Endothelial cell of umbilical vein (primary cell): ENCODE data around the gene PXMP4. TPM values are rescaled to one million over a fixed set of nuclear protein-coding genes. Genes with fewer than 3 reads are reported as not detected.

Experiments used
- BruUV-seq: library from RNA; stranded (reverse); fragments of 400-500 nt; replicated peaks from 2 replicates; lab custom pipeline; 2021; lab: Mats Ljungman, UMichigan
- CTCF ChIA-PET: fragments of 300-600, 350-600 bp; sonication (Branson Sonifier 250); formaldehyde crosslinking; loops from one replicate; lab custom pipeline; 2021; ENCODE audit warnings: antibody characterized with exemption, inconsistent platforms; lab: Charles Lee
- POLR2A ChIA-PET: fragments of 300-600, 350-600 bp; sonication (Branson Sonifier 250); formaldehyde crosslinking; loops from one replicate; lab custom pipeline; 2021; ENCODE audit warnings: antibody characterized with exemption, inconsistent platforms; lab: Charles Lee
- DNase-seq: peaks from one replicate; pipeline ENCODE4 v3.0.0-alpha.2; 2011; ENCODE audit warnings: low read depth, low spot score
- FAIRE-seq: peaks from 2 replicates; lab custom pipeline; 2011; peaks lifted over from hg19 to GRCh38; lab: Jason Lieb, UNC
- H2AFZ ChIP-seq: 2 replicates; pipeline ENCODE4 v1.6.0; 2012; ENCODE audit warnings: low read depth, low read length, control low read depth, inconsistent platforms
- H3K27ac ChIP-seq: 2 replicates; pipeline ENCODE4 v1.5.1; 2011; ENCODE audit warnings: low read depth, mild to moderate bottlenecking, control low read depth, low read length, moderate library complexity; ENCODE audit not compliant: insufficient read depth
- H3K27me3 ChIP-seq, 2 experiments: 2 replicates each; pipeline versions ENCODE4 v1.6.0 to v1.6.1; 2011; ENCODE audit warnings: low read length in 2 of 2, mixed read lengths in 1 of 2; ENCODE audit not compliant: control insufficient read depth in 2 of 2, insufficient read depth in 2 of 2
- H3K36me3 ChIP-seq, 2 experiments: 2 replicates in 1 of 2; 3 replicates in 1 of 2; pipeline ENCODE4 v1.5.1; 2011; ENCODE audit warnings: low read length in 2 of 2, mild to moderate bottlenecking in 1 of 2, moderate library complexity in 1 of 2; ENCODE audit not compliant: control insufficient read depth in 2 of 2, insufficient read depth in 2 of 2; ENCODE audit errors: extremely low read depth in 1 of 2
- H3K4me1 ChIP-seq: 3 replicates; pipeline ENCODE4 v1.5.1; 2011; ENCODE audit warnings: mild to moderate bottlenecking, low read length; ENCODE audit not compliant: control insufficient read depth, insufficient read depth; ENCODE audit errors: extremely low read depth
- H3K4me2 ChIP-seq: 2 replicates; pipeline ENCODE4 v1.6.1; 2011; ENCODE audit warnings: low read length, control low read depth, mixed read lengths; ENCODE audit not compliant: insufficient read depth
- H3K4me3 ChIP-seq, 3 experiments: fragments of 200-600 bp in 1 of 3; sonication (generic), shearing (Covaris generic) in 1 of 3; replicated peaks in 1 of 3; 2 replicates each; pipeline ENCODE4 v1.5.1; 2011 to 2016; ENCODE audit warnings: control low read depth in 3 of 3, low read length in 3 of 3, mild to moderate bottlenecking in 2 of 3, inconsistent platforms in 1 of 3, low read depth in 1 of 3, moderate library complexity in 1 of 3; ENCODE audit not compliant: insufficient read depth in 1 of 3
- H3K79me2 ChIP-seq: 2 replicates; pipeline ENCODE4 v1.6.0; 2012; ENCODE audit warnings: low read length, inconsistent platforms; ENCODE audit not compliant: control insufficient read depth, insufficient read depth
- H3K9ac ChIP-seq: replicated peaks from 2 replicates; pipeline ENCODE3; 2011; ENCODE audit warnings: low read length, control low read depth; ENCODE audit not compliant: insufficient read depth; ENCODE audit errors: extremely low read depth
- H3K9me1 ChIP-seq: replicated peaks from 3 replicates; pipeline ENCODE4 v1.6.0; 2011; ENCODE audit warnings: mild to moderate bottlenecking, low read length; ENCODE audit not compliant: control insufficient read depth, insufficient read depth; ENCODE audit errors: extremely low read depth
- H3K9me3 ChIP-seq: replicated peaks from 2 replicates; pipeline ENCODE4 v1.5.1; 2012; ENCODE audit warnings: low read length, inconsistent platforms; ENCODE audit not compliant: control insufficient read depth, insufficient read depth
- H4K20me1 ChIP-seq: replicated peaks from 2 replicates; pipeline ENCODE3; 2011; ENCODE audit warnings: mild to moderate bottlenecking, low read length; ENCODE audit not compliant: control insufficient read depth, insufficient read depth; ENCODE audit errors: extremely low read depth
- CTCF ChIP-seq, 2 donors: IDR thresholded peaks; 1 replicate in 1 of 2; 2 replicates in 1 of 2; pipeline ENCODE4 v1.5.1; 2011; ENCODE audit warnings: low read length in 2 of 2, mild to moderate bottlenecking in 2 of 2, moderate library complexity in 2 of 2, control low read depth in 1 of 2, inconsistent platforms in 1 of 2, low read depth in 1 of 2; ENCODE audit not compliant: insufficient read depth in 1 of 2; ENCODE audit errors: extremely low read depth in 1 of 2
- EZH2 ChIP-seq: IDR thresholded peaks from 2 replicates; pipeline ENCODE4 v1.6.1; 2012; ENCODE audit warnings: borderline replicate concordance, low read depth, mild to moderate bottlenecking, moderate library complexity, low read length, inconsistent platforms; ENCODE audit not compliant: severe bottlenecking
- FOS ChIP-seq: IDR thresholded peaks from 2 replicates; pipeline ENCODE4 v1.6.1; 2011; ENCODE audit warnings: mild to moderate bottlenecking, low read length, moderate library complexity, borderline replicate concordance; ENCODE audit not compliant: insufficient read depth
- GATA2 ChIP-seq: IDR thresholded peaks from 2 replicates; pipeline ENCODE4 v1.7.0; 2011; ENCODE audit warnings: low read depth, mild to moderate bottlenecking, moderate library complexity, mixed read lengths, low read length; ENCODE audit not compliant: insufficient read length, insufficient read depth
- JUN ChIP-seq: IDR thresholded peaks from 2 replicates; pipeline ENCODE4 v1.6.1; 2011; ENCODE audit warnings: borderline replicate concordance, low read depth; ENCODE audit not compliant: insufficient read length, insufficient read depth
- MAX ChIP-seq: IDR thresholded peaks from 2 replicates; pipeline ENCODE4 v1.6.1; 2011; ENCODE audit not compliant: insufficient read depth, insufficient read length
- MYC ChIP-seq: IDR thresholded peaks from one replicate; pipeline ENCODE4 v1.6.1; 2011; ENCODE audit warnings: mild to moderate bottlenecking, low read depth, low read length
- POLR2A ChIP-seq: IDR thresholded peaks from 2 replicates; pipeline ENCODE4 v1.6.1; 2012; ENCODE audit warnings: low read depth, mild to moderate bottlenecking, control low read depth, low read length
- POLR2AphosphoS5 ChIP-seq: IDR thresholded peaks from 2 replicates; pipeline ENCODE4 v1.6.1; 2012; ENCODE audit warnings: low read depth, mild to moderate bottlenecking, control low read depth, low read length, moderate library complexity; ENCODE audit not compliant: insufficient read depth
- dilution Hi-C: fragments of 300-500 bp; cut with MboI; formaldehyde crosslinking; loops from one replicate; pipeline ENCODE4 v1.15.0; 2019; ENCODE audit warnings: low sequenced_read_pairs; ENCODE audit not compliant: extremely low pct_ligation_motif_present
- intact Hi-C: fragments of 100-400 bp; cut with micrococcal nuclease; formaldehyde crosslinking; loops from one replicate; pipeline ENCODE4 v1.10.0; 2022
- polyA plus RNA-seq, 4 experiments: library from polyadenylated mRNA; depleted of rRNA in 3 of 4; stranded (reverse) in 3 of 4; unstranded in 1 of 4; fragments of >200 nt; gene quantifications; 2 replicates each; pipeline versions ENCODE4 v1.2.1 to v1.2.3, GENCODE V29; 2011 to 2012; ENCODE audit warnings: missing spikeins in 1 of 4
- total RNA-seq: library from RNA; stranded (reverse); gene quantifications from 2 replicates; pipeline ENCODE4 v1.2.3, GENCODE V29; 2021

PXMP4 gene
- total and polyA plus RNA-seq, 2 donors (not counting 3 experiments of a cell fraction or from before 2014, with no cell fraction given): 6.9 to 8.5 TPM

- no peaks in the 10 kb centered on the region for H4K20me1 ChIP-seq
- H3K9me3 ChIP-seq: no peaks in the 10 kb centered on the region
- CTCF ChIA-PET: interaction anchor here (1.0 to 1.4 kb wide), 4 partner anchors 12 to 214 kb away, joined by 3 to 4 read pairs (median 4); partner anchors contain the start of gene ZNF341
- H3K79me2 ChIP-seq: no peaks in the 10 kb centered on the region
- no peak overlapping the region for H3K27ac ChIP-seq
- POLR2A ChIA-PET: no interaction called here
- BruUV-seq: no TSS peak
- dilution Hi-C loops (no loop called here), intact Hi-C loops (no loop called here)
- no peak for FAIRE-seq
- TF ChIP-seq MAX (no peak), GATA2 (no peak), FOS (no peak), POLR2A (no peak), EZH2 (no peak), POLR2AphosphoS5 (no peak), MYC (no peak), JUN (no peak), CTCF (IDR thresholded peaks at IDR 0.05; ENCODE audit: extremely low read depth in 1 of 2, insufficient read depth in 1 of 2, low read depth in 1 of 2, low read length in 2 of 2) (no peak)
- H3K4me2 ChIP-seq: no peak overlapping the region
- H3K9ac ChIP-seq: no peak overlapping the region
- DNase-seq: no peak
- H2AFZ ChIP-seq: no peak overlapping the region
- H3K36me3 ChIP-seq: peaks cover 0 to 2% of the 10 kb centered on the region in 2 experiments
- H3K4me1 ChIP-seq: peaks cover 20% of the 10 kb centered on the region
- H3K9me1 ChIP-seq: no peaks in the 10 kb centered on the region
- H3K4me3 ChIP-seq: no peak overlapping the region
- no peaks in the 10 kb centered on the region for H3K27me3 ChIP-seq
Measured at GRCh38 chr20:33671573-33672288, 48.4 kb downstream of the PXMP4 start.
